Astrocyte of the cerebellum (primary cell): ENCODE measurements around the gene ENTPD7.
A peak's percentile ranks its signal among the peaks of the same experiment; 100 is the strongest.

Experiments used
- DNase-seq: peaks from one replicate; pipeline ENCODE4 v3.0.0-alpha.2; 2011; ENCODE audit warnings: low read depth
- H3K4me3 ChIP-seq: 2 replicates; pipeline ENCODE4 v1.5.1; 2011; ENCODE audit warnings: mild to moderate bottlenecking, low read depth, low read length, moderate library complexity
- in situ Hi-C: cut with HindIII; loops from 2 replicates; pipeline ENCODE4 v1.10.0; 2017; ENCODE audit warnings: low sequenced_read_pairs
- TF ChIP-seq, protein P1 (sequence below): IDR thresholded peaks from 2 replicates; pipeline ENCODE4 v1.5.1; 2012; ENCODE audit warnings: low read length, low read depth, moderate library complexity, mild to moderate bottlenecking; ENCODE audit errors: missing control alignments

Gene ENTPD7

DNA sequence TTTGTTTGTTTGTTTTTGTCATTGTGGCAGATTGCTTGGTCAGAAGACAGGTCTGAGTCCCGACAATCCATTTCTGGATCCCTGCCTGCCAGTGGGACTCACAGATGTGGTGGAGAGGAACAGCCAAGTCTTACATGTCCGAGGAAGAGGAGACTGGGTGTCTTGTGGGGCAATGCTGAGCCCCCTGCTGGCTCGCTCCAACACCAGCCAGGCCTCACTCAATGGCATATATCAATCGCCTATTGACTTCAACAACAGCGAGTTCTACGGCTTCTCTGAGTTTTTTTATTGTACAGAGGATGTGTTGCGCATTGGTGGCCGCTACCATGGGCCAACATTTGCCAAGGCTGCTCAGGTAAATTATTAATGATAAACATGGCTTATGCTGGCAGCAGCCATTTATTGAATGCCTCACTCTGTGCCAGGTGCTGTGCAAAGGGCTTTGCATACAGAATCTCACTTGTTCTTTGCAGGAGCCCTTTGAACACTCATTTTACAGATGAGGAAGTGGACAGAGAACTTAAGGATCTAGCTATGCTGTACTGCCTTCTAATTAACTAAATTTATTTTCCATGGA is 39.3 kb downstream of the ENTPD7 start:
- no peak for DNase-seq
- TF ChIP-seq, protein P1, sequence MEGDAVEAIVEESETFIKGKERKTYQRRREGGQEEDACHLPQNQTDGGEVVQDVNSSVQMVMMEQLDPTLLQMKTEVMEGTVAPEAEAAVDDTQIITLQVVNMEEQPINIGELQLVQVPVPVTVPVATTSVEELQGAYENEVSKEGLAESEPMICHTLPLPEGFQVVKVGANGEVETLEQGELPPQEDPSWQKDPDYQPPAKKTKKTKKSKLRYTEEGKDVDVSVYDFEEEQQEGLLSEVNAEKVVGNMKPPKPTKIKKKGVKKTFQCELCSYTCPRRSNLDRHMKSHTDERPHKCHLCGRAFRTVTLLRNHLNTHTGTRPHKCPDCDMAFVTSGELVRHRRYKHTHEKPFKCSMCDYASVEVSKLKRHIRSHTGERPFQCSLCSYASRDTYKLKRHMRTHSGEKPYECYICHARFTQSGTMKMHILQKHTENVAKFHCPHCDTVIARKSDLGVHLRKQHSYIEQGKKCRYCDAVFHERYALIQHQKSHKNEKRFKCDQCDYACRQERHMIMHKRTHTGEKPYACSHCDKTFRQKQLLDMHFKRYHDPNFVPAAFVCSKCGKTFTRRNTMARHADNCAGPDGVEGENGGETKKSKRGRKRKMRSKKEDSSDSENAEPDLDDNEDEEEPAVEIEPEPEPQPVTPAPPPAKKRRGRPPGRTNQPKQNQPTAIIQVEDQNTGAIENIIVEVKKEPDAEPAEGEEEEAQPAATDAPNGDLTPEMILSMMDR: no peak
- in situ Hi-C loops: no loop called here
- H3K4me3 ChIP-seq: no peak overlapping the region

DNA sequence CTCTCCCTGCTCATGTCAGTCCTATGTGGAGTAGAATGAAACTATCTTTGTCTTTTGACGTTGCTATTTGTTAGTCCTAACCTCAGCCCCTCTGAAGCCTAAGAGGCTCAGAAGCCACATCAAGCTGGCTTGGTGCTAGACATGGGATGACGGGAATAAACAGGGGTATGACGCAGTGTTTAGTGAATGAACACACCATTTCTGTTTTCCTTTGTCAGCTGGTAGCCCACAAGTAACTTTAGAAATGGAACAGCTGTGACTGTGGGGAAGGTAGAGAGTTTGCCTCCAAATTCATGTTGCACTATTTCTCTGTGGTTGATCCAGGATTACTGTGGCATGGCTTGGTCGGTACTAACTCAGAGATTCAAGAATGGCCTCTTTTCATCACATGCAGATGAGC is 41.3 kb downstream of the ENTPD7 start:
- H3K4me3 ChIP-seq: no peak overlapping the region
- in situ Hi-C loops: loop anchor here (25.0 kb wide), 1 partner anchor 1238 kb away; no protein-coding TSS in a partner anchor
- no peak for DNase-seq
- TF ChIP-seq, protein P1: no peak

DNA sequence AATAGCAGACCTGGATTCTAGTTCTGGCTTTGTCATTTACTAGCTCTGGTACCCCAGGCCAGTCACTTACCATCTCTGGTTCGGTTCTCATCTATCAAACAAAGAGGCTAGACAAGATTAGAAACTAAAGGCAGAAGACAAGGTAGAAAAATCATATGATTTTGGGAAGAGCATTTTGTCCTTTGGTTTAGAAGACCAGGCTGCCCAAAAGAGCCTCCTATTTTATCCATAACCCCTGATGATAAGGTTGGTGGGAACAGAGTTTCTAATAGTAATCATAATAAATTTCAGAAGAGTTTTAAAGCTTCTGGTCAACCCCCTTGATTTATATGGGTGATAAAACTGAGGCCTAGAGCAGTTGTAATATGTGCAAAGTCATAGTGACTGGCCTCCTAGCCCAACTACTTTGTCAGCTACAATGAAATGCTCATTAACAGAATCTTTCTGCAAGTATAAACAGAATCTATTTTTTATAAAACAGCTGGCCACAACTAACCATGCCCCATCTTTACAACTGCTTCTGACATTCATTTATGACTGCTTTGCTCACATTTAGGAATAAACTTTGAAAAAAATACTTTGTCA is 49.2 kb downstream of the ENTPD7 start:
- H3K4me3 ChIP-seq: no peak overlapping the region
- DNase-seq: no peak
- in situ Hi-C loops: loop anchor here (25.0 kb wide), 1 partner anchor 1246 kb away; no protein-coding TSS in a partner anchor
- TF ChIP-seq, protein P1: no peak

DNA sequence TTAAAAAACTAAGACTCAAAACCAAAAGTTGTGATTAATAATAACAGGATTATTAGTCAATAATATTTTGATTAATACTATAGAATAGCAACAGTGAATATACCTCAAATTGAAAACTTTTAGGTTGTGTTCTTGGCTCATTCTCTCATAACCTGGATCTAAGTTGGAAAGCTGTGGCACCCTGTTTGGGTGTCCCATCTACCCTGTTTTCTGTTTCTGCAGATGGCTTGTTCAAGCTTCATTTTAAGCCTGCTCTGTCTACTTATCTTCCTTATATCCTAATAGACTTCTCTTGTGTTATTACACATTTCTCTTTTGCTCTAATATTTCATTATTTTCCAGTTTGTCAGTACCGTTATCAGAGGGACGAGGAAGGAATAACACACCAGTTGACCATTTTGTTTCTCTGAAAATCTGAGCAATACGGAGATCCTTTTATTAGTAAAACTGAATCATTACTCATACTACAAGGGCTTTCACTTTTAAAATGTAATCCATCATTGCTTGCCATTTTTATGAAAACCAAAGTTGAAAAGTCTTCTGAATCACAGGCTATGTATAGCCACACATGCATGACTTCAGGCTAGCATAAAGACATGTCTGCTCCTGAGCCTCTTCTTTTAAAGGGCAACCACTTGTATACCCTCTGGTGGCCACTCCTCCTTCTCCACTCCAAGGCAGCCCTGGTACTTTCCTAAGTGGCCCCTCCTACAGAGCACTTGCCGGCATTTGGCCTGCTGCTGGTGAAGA is 50.3 kb downstream of the ENTPD7 start:
- TF ChIP-seq, protein P1: no peak
- in situ Hi-C loops: loop anchor here (5.0 to 25.0 kb wide), 3 partner anchors 42 to 1247 kb away; no protein-coding TSS in a partner anchor
- DNase-seq: no peak
- H3K4me3 ChIP-seq: no peak overlapping the region

DNA sequence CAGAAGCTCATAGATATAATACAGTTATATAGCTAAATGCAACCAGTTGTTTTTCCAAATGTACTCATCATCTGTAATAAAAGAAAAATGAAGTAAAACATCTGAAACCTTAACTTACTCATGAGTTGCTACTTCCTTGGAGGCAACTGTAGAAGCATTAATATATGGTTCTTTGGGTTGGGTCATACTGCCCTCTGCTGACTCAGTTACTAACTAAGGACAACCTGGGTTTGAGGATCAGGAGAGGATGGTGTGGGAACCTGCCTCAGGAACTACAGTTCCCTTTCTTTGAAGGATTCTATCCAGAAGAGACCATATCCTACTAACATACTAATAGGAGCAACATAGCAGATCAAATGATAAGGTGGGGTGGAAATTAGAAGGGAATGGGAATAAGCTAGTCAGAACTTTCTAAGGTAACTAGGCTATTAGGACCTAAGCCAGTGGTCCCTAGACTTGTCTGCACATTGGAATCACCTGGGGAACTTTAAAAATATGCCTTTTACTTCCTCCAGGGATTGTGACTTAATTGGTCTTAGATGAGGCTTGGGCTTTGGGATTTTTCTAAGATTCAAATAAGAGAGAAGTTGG is 51.9 kb downstream of the ENTPD7 start:
- TF ChIP-seq, protein P1: peak; percentile 59
- DNase-seq: peak; percentile 45
- no peak overlapping the region for H3K4me3 ChIP-seq
- in situ Hi-C loops: loop anchor here (5.0 to 25.0 kb wide), 3 partner anchors 44 to 1249 kb away; no protein-coding TSS in a partner anchor

DNA sequence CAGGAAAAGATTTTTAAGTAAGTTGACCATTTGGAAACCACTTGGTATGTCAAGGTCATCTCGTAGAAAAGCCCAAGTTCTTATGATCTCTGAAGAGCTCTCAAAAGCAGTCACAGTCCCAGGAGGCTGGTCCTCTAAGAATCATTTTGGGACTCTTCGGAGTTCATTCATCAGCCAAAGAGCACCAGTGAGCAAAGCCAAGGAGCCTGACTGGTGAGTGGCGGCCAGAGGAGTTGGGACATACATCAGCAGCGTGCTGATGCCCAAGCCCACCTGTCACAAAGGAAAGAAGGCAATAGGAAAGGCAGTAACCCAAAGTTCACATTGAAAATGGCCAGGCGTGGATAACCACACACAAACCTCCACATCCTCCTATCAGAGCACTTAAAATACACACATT is 55.1 kb downstream of the ENTPD7 start:
- in situ Hi-C loops: loop anchor here (5.0 to 25.0 kb wide), 3 partner anchors 47 to 1252 kb away; no protein-coding TSS in a partner anchor
- TF ChIP-seq, protein P1: no peak
- no peak for DNase-seq
- no peak overlapping the region for H3K4me3 ChIP-seq
